Right cardiac atrium (tissue), 5 donors: ENCODE results near the gene CXCR3. TPM values are rescaled to one million over a fixed set of nuclear protein-coding genes. Genes with fewer than 3 reads are reported as not detected.
"Not testable (repeated sequence)": the region's sequence is repeated elsewhere in the genome, so short reads cannot be mapped to it uniquely, and the experiment has no call there.

ENCODE experiments used
- ATAC-seq, 2 donors: fragments of 200-7000 bp; cut with Tn5 transposase; one replicate each; pipeline versions ENCODE4 v1.8.0 to v1.9.1; 2020; ENCODE audit warnings: moderate library complexity in 2 of 2, mild to moderate bottlenecking in 1 of 2
- DNase-seq, 3 donors: peaks; one replicate each; pipeline ENCODE4 v3.0.0-alpha.2; 2020
- H3K27ac ChIP-seq: one replicate; pipeline ENCODE4 v1.5.1; 2013; ENCODE audit warnings: mild to moderate bottlenecking, low read length, control low read depth, moderate library complexity
- H3K27me3 ChIP-seq: one replicate; pipeline ENCODE4 v1.6.1; 2013; ENCODE audit not compliant: control insufficient read depth, insufficient read depth
- H3K4me1 ChIP-seq: one replicate; pipeline ENCODE4 v1.6.1; 2013; ENCODE audit warnings: low read length; ENCODE audit not compliant: control insufficient read depth, insufficient read depth
- H3K4me3 ChIP-seq: one replicate; pipeline ENCODE4 v1.5.1; 2013; ENCODE audit warnings: low read length, control low read depth
- H3K9me3 ChIP-seq: one replicate; pipeline ENCODE4 v1.6.1; 2013; ENCODE audit warnings: low read length; ENCODE audit not compliant: control insufficient read depth
- WGBS: extraction: QIAGEN DNeasy Blood & Tissue Kit; methylation state at CpG from one replicate; pipeline ENCODE4 v1.1.7; 2013; 5-methylcytosine and 5-hydroxymethylcytosine counted together
- intact Hi-C, 4 donors: fragments of 100-400 bp; cut with DNase I; formaldehyde crosslinking; loops; one replicate each; pipeline versions ENCODE4 v1.11.0 to v1.14.0; 2022 to 2023
- polyA plus RNA-seq: library from polyadenylated mRNA; stranded (reverse); fragments of 200-250 nt; gene quantifications from one replicate; pipeline ENCODE4 v1.2.3, GENCODE V29; 2013
- total RNA-seq, 4 donors: library from RNA; stranded (reverse); fragmentation: NEBNext Ultra II Directional; extraction: Animal tissue kit (Norgen Biotek cat#: 25700); gene quantifications; one replicate each; pipeline ENCODE4 v1.2.1, GENCODE V29; 2021
- donor health status: healthy with polysubstance abuse.
- donor health status: DM: no; HTN: yes; CAD: no.
- donor health status: DM: no; HTN: no; CAD: no.
- donor health status: DM: no; HTN: yes; CAD: no; lungs with severe emphysema.
- donor health status: DM: yes; HTN: yes; CAD: no.

CXCR3 gene
- total and polyA plus RNA-seq, 5 donors, result 0.07 to 0.51 (median 0.28) TPM

DNA sequence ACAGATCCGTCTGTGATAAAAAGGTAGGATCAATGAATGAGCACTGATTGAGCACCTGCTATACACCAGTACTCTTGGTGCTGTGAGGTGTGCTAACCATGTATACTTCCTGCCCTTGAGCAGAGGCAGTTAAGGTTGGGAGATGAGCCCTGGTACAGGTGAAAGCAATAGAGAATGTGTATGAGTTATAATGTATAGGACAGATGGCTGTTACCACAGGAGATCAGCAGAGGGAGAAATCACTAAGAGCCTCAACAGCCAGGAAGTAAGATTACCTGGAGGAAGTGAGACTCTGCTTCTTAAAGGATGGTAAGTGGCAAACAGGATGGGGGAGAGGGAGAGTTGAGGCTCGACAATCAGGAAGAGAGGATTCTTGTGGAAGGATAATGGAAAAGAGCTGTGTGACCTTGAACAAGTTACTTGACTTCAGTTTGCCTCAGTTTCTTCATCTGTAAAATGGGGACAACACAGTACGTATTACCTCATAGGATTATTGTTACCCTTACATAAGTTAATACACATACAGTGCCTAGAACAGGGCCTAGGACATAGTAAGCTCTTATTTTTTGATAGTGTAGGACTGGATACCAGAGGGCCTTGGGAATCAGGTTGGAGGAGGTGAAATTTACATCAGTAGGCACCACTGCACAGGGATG is 9.1 kb downstream of the CXCR3 start:
- WGBS, result 90% methylated on average over 3 of the region's 3 CpGs
- Histone ChIP-seq H3K4me1 (peaks cover 3% of the 10 kb centered on the region), H3K27ac (no peak overlapping the region), H3K27me3 (no peaks in the 10 kb centered on the region), H3K4me3 (no peak overlapping the region), H3K9me3 (no peaks in the 10 kb centered on the region)
- ATAC-seq, result no peak
- DNase-seq, result no peak
- intact Hi-C loops, result no loop called here

DNA sequence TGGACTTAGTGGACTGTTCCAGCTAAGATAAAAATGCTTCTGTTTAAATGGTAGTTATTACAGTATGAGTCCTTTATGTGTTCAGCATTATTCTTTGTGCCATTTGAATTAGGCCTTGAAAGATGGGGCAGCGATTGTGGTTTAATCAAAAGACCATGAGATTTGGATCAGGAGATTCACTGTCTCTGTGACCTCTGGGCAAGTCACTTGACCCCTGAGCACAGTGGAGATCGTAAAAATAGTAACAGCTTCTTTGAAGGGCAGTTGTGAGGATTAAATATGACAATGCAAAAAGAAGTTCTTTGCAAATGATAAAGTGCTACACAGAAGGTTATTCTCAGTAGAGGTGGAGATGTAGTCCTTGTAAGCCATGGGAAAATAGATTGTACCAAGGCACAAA is 10.8 kb downstream of the CXCR3 start:
- intact Hi-C loops, result no loop called here
- WGBS, result 61% methylated on average over 2 of the region's 2 CpGs
- Histone ChIP-seq H3K4me1 (peaks cover 3% of the 10 kb centered on the region), H3K27ac (no peak overlapping the region), H3K27me3 (no peaks in the 10 kb centered on the region), H3K9me3 (no peaks in the 10 kb centered on the region), H3K4me3 (no peak overlapping the region)
- DNase-seq, result no peak
- ATAC-seq, result no peak

DNA sequence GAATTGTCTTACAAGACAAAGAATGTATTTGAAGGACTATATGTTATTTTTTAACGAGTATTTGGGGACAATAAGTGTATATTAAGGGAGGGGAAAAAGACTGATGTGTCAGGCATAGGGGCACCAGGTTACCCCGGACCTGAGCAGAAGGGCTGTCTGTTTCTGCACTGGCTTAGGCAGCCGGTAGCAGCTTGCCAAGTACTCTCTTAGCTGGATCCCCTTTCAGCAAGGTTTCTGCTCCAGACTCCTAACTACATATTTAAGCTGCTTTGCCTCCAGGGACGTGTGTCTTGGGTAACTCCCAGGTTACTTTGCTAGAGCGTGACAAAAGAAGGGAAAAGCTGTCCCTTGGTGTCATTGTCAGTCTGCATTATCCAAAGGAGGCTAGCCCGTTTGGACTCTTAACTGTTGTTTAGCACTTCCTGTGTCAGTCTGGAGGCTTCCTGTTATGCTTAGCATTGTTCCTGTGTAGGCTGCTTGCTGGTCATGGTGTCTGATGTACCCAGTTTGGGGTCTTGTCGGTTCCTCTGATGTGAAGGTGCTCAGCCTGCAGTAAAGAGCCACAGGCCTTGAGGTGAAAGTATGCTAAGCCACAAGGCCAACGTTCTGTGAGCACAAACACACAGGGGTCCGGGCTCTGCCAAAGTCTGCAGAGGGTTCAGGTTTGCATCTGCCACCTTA is 11.6 kb downstream of the CXCR3 start:
- intact Hi-C loops, result no loop called here
- ATAC-seq, result no peak
- no peak for DNase-seq
- H3K4me3 ChIP-seq, result no peak overlapping the region
- 53% methylated on average over 9 of the region's 9 CpGs for WGBS
- peaks cover 3% of the 10 kb centered on the region for H3K4me1 ChIP-seq
- H3K9me3 ChIP-seq, result no peaks in the 10 kb centered on the region
- no peaks in the 10 kb centered on the region for H3K27me3 ChIP-seq
- H3K27ac ChIP-seq, result no peak overlapping the region

DNA sequence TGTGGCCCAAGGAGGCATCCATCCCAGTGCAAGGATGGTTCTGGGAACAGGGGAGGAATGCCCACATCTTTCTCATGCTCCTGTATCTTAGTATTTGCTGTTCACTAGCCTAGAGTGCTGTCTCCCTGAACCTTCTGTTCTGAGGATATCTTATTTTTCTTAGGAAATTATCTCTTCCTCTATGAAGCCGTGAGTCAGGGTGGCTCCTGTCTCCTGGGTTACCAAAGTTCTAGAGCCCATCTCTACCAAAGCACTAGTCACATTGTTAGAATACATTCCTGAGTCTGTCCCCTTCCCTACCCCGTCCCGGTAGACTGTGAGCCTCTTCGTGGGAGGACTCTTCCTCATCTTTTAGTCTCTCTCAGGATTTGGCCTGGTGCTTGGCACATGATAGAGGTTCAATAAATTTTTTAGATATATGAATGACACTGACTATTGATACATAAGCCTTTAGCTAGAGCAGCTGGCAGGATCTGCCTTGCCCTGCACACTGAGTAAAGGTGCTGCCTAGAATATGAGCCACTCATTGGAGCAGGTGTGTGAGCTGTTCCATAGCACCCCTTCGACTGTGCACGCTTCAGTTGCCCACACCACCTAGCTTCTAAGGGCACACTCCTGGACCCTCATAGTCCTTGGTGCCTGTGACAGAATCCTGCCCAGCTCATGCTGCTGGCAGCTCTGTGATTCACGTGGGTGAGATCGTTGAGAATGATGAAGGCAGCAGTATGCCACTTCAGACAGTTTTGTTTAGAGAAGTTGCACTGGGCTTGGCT is 13.3 kb downstream of the CXCR3 start:
- 90% methylated on average over 8 of the region's 8 CpGs for WGBS
- Histone ChIP-seq H3K27ac (no peak overlapping the region), H3K9me3 (no peaks in the 10 kb centered on the region), H3K4me3 (no peak overlapping the region), H3K27me3 (no peaks in the 10 kb centered on the region), H3K4me1 (peaks cover 3% of the 10 kb centered on the region)
- DNase-seq, result no peak
- intact Hi-C loops, result no loop called here
- no peak for ATAC-seq

DNA sequence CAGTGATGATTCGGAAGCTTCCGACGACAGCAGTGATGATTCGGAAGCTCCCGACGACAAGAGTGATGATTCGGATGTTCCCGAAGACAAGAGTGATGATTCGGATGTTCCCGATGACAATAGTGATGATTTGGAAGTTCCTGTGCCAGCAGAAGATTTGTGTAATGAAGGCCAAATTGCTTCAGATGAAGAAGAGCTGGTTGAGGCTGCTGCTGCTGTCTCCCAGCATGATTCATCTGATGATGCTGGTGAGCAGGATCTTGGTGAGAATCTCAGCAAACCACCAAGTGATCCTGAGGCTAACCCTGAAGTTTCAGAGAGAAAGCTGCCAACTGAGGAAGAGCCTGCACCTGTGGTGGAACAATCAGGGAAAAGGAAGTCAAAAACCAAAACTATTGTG is 14.2 kb downstream of the CXCR3 start:
- intact Hi-C loops, result no loop called here
- H3K4me1 ChIP-seq, result peaks cover 3% of the 10 kb centered on the region
- no peaks in the 10 kb centered on the region for H3K27me3 ChIP-seq
- no peak for ATAC-seq
- H3K4me3 ChIP-seq, result no peak overlapping the region
- WGBS, result 91% methylated on average over 10 of the region's 10 CpGs
- no peak for DNase-seq
- no peaks in the 10 kb centered on the region for H3K9me3 ChIP-seq
- H3K27ac ChIP-seq, result no peak overlapping the region

DNA sequence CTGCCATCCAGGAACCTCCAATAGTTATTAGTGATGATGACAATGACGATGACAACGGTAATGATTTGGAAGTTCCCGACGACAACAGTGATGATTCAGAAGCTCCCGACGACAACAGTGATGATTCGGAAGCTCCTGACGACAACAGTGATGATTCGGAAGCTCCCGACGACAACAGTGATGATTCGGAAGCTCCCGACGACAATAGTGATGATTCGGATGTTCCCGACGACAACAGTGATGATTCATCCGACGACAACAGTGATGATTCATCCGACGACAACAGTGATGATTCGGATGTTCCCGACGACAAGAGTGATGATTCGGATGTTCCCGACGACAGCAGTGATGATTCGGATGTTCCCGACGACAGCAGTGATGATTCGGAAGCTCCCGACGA is 14.7 kb downstream of the CXCR3 start:
- Histone ChIP-seq H3K9me3 (no peaks in the 10 kb centered on the region), H3K4me3 (no peak overlapping the region), H3K4me1 (peaks cover 3% of the 10 kb centered on the region), H3K27me3 (no peaks in the 10 kb centered on the region), H3K27ac (no peak overlapping the region)
- WGBS, result 95% methylated on average over 33 of the region's 33 CpGs
- ATAC-seq (no peak), DNase-seq (no peak)
- intact Hi-C loops, result no loop called here

DNA sequence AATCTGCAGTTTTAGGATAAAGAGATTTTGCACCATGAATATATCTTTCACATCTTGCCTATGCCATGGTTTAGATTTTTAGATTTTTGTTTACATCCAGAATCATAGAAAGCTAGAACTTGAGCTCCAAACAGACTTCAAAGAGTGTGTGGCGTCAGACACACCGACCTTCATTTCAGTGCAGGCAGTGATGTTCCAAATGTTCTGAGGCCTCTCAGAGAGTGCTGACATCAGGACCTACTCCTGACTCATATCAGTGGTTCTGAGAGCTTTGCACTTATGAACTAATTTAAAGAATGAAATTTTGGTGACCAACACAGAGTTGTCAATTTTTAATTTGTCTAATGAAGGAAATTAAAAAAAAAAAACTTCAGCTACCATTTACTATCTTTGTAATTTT is 18.3 kb downstream of the CXCR3 start:
- WGBS, result 63% methylated on average over 2 of the region's 2 CpGs
- DNase-seq (no peak), ATAC-seq (no peak)
- Histone ChIP-seq H3K4me1 (no peaks in the 10 kb centered on the region), H3K4me3 (no peak overlapping the region), H3K27me3 (no peaks in the 10 kb centered on the region), H3K27ac (no peak overlapping the region), H3K9me3 (no peaks in the 10 kb centered on the region)
- intact Hi-C loops, result no loop called here

DNA sequence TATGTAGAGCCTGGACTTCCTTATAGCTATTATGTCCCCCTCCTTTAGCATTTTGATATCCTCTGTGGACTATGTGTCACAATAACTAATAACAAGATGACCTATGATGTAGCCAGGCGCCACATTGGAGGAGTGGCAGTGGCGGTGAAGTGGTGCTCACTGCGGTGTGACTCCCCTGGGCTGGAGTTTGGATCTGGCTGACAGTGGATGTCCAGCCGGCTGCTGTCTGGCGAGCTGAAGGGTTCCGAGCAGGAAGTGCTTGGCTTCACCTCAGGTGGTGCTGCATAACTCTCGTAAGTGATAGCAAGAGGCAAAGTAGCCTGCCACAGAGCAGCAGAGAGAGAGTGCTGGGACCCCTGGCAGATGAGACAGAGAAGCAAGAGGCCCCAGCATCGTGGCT is 25.1 kb downstream of the CXCR3 start:
- 78% methylated on average over 6 of the region's 8 CpGs for WGBS
- intact Hi-C loops, H3K4me1 ChIP-seq, H3K27ac ChIP-seq, H3K4me3 ChIP-seq, H3K9me3 ChIP-seq, DNase-seq, H3K27me3 ChIP-seq: not testable (repeated sequence)
- ATAC-seq, result peak in 1 of 2 donors; percentile 23

DNA sequence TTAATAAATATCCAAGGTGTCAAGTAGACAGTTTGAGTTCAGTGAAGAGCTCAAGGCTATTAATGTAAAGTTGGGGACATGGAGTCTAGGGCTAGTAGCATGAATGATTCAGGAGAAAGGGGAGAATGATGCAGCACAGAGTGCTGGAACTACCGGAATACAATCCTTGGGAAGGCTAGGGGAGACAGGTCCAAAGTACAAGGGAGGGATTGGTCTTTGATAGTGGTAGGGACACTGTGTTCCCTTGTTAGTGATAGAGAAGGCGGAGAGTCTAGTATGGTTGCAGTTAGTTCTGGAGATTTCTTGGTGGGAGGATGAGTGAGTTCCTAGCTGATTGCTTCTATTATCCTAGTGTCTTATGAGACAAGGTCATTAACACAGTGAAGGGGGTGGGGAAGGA is 31.4 kb downstream of the CXCR3 start:
- Histone ChIP-seq H3K27ac (peak overlapping the region; percentile 17), H3K4me1 (no peaks in the 10 kb centered on the region), H3K27me3 (no peaks in the 10 kb centered on the region), H3K4me3 (no peak overlapping the region), H3K9me3 (no peaks in the 10 kb centered on the region)
- intact Hi-C loops, result no loop called here
- ATAC-seq, result peak; percentile 41 to 55
- 72% methylated on average over 2 of the region's 2 CpGs for WGBS
- DNase-seq, result no peak

DNA sequence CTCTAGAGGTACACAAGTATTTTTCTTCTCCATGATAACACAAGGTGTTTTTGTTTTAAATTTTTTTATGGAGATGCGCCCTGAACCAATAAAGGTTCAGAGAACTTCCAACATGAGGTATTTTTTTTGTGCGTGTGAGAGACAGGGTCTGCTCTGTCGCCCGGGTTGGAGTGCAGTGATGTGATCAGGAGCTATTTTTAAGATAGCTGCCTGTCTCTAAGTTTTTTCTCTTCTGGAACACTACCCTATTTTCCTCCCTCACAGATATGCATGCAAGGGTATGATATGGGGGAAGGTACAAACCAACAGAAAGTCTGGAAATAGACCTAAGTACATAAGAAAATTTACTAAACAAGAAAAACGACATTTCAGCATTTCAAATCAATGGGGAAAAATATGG is 37.1 kb downstream of the CXCR3 start:
- DNase-seq (no peak), ATAC-seq (no peak)
- intact Hi-C loops, result no loop called here
- Histone ChIP-seq H3K9me3 (no peaks in the 10 kb centered on the region), H3K27me3 (no peaks in the 10 kb centered on the region), H3K4me1 (no peaks in the 10 kb centered on the region), H3K4me3 (no peak overlapping the region), H3K27ac (no peak overlapping the region)
- 44% methylated on average over 5 of the region's 5 CpGs for WGBS

DNA sequence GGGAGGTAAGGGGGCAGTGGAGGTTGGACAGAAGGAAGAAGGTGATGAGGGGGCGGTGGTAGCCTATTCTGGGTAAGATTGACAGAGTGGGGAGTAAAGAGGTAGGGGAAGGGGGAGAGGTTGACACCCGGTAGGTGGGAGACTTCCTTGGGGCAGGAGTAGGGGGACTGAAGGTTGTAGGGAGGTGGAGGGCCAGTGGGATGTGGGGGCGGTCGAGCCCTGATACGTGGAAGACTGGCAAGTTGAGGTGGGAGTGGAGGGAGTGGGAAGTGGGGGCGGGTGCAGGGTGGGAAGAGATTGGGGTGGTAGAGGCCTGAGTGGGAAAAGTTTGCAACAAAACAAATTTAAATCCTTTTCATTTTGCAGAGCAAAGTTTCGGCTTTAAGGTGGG is 38.3 kb downstream of the CXCR3 start:
- no peak overlapping the region for H3K27ac ChIP-seq
- intact Hi-C loops, result no loop called here
- no peaks in the 10 kb centered on the region for H3K4me1 ChIP-seq
- no peak overlapping the region for H3K4me3 ChIP-seq
- H3K9me3 ChIP-seq, result no peaks in the 10 kb centered on the region
- H3K27me3 ChIP-seq, result no peaks in the 10 kb centered on the region
- ATAC-seq, result no peak
- 81% methylated on average over 7 of the region's 7 CpGs for WGBS
- no peak for DNase-seq
